Islet of Langerhans (tissue), 1 donor: Measurements from ENCODE around the gene DOCK8.
"Not testable (repeated sequence)": the region's sequence is repeated elsewhere in the genome, so short reads cannot be mapped to it uniquely, and the experiment has no call there.

ENCODE experiments used
- FAIRE-seq: peaks from one replicate; lab custom pipeline; 2011; peaks lifted over from hg19 to GRCh38; lab: Jason Lieb, UNC

DOCK8 gene

GRCh38 chr9:366620-367019 lies 152.0 kb downstream of the DOCK8 start:
- FAIRE-seq = no peak

GRCh38 chr9:370086-370485 lies 155.4 kb downstream of the DOCK8 start:
- no peak for FAIRE-seq

GRCh38 chr9:371349-371748 lies 156.7 kb downstream of the DOCK8 start:
- FAIRE-seq = no peak

- FAIRE-seq = no peak
These were observed 157.5 kb downstream of the DOCK8 start for GRCh38 chr9:372128-372527.

- FAIRE-seq = no peak
These were observed 159.1 kb downstream of the DOCK8 start for GRCh38 chr9:373759-374206.

GRCh38 chr9:374736-375135 lies 160.1 kb downstream of the DOCK8 start:
- FAIRE-seq = no peak

GRCh38 chr9:376115-376514 lies 161.4 kb downstream of the DOCK8 start:
- FAIRE-seq = no peak

GRCh38 chr9:378263-378662 lies 163.6 kb downstream of the DOCK8 start:
- FAIRE-seq = no peak

- FAIRE-seq = no peak
These were observed 167.7 kb downstream of the DOCK8 start for GRCh38 chr9:382383-382782.

- FAIRE-seq = peak; percentile 71
These were observed 171.2 kb downstream of the DOCK8 start for GRCh38 chr9:385818-386398.

GRCh38 chr9:389159-389558 lies 174.5 kb downstream of the DOCK8 start:
- no peak for FAIRE-seq

- FAIRE-seq = no peak
These were observed 175.1 kb downstream of the DOCK8 start for GRCh38 chr9:389758-390157.

- FAIRE-seq = no peak
These were observed 177.6 kb downstream of the DOCK8 start for GRCh38 chr9:392077-392804.

- no peak for FAIRE-seq
These were observed 179.8 kb downstream of the DOCK8 start for GRCh38 chr9:394347-395052.

GRCh38 chr9:396396-396795 lies 181.7 kb downstream of the DOCK8 start:
- FAIRE-seq = no peak

GRCh38 chr9:398085-398484 lies 183.4 kb downstream of the DOCK8 start:
- no peak for FAIRE-seq

GRCh38 chr9:401223-401622 lies 186.6 kb downstream of the DOCK8 start:
- no peak for FAIRE-seq

- no peak for FAIRE-seq
These were observed 189.6 kb downstream of the DOCK8 start for GRCh38 chr9:404234-404633.

- no peak for FAIRE-seq
These were observed 190.7 kb downstream of the DOCK8 start for GRCh38 chr9:405341-405740.

GRCh38 chr9:406886-407654 lies 192.4 kb downstream of the DOCK8 start:
- no peak for FAIRE-seq

GRCh38 chr9:409655-410054 lies 195.0 kb downstream of the DOCK8 start:
- not testable (repeated sequence) for FAIRE-seq

- no peak for FAIRE-seq
These were observed 199.9 kb downstream of the DOCK8 start for GRCh38 chr9:414595-414994.
